Retinal pigment epithelial cell (primary cell): ENCODE results near the gene THRB.

Experiments used
- DNase-seq: peaks from one replicate; pipeline ENCODE4 v3.0.0-alpha.2; 2010; ENCODE audit warnings: low read depth
- H3K4me3 ChIP-seq: 2 replicates; pipeline ENCODE4 v1.5.1; 2011; ENCODE audit warnings: mild to moderate bottlenecking, low read length, control low read depth, moderate library complexity
- CTCF ChIP-seq: conservative IDR thresholded peaks from 2 replicates; pipeline ENCODE4 v1.5.1; 2011; ENCODE audit warnings: low read depth, low read length, control low read depth, inconsistent platforms

THRB gene

GRCh38 chr3:24388611-24389010, 106.0 kb downstream of the THRB start:
- TF ChIP-seq CTCF = no peak
- no peak for DNase-seq
- no peak overlapping the region for H3K4me3 ChIP-seq

GRCh38 chr3:24388159-24388558, 106.5 kb downstream of the THRB start:
- TF ChIP-seq CTCF = no peak
- DNase-seq = no peak
- H3K4me3 ChIP-seq = no peak overlapping the region

- no peak for TF ChIP-seq CTCF
- DNase-seq = no peak
- no peak overlapping the region for H3K4me3 ChIP-seq
These were observed 107.2 kb downstream of the THRB start for GRCh38 chr3:24387493-24387892.

- no peak overlapping the region for H3K4me3 ChIP-seq
- DNase-seq = no peak
- no peak for TF ChIP-seq CTCF
These were observed 107.7 kb downstream of the THRB start for GRCh38 chr3:24387000-24387399.

- DNase-seq = no peak
These were observed 108.2 kb downstream of the THRB start for GRCh38 chr3:24386458-24386857.

GRCh38 chr3:24385012-24385615, 109.5 kb downstream of the THRB start:
- no peak overlapping the region for H3K4me3 ChIP-seq
- no peak for TF ChIP-seq CTCF
- no peak for DNase-seq

More at GRCh38 chr3:24386458-24386857, 108.2 kb downstream of the THRB start:
- no peak for TF ChIP-seq CTCF
- H3K4me3 ChIP-seq = no peak overlapping the region

GRCh38 chr3:24382647-24383046, 112.0 kb downstream of the THRB start:
- H3K4me3 ChIP-seq = no peak overlapping the region
- no peak for DNase-seq
- TF ChIP-seq CTCF = no peak
